ENCODE data around the gene TLN1.

- no peak for TF ChIP-seq CEBPB (IDR thresholded peaks at IDR 0.05)
- no peak for TF ChIP-seq RAD21 (conservative IDR thresholded peaks at IDR 0.05 in 1 of 2, IDR thresholded peaks at IDR 0.05 in 1 of 2)
- TF ChIP-seq CTCF (IDR thresholded peaks at IDR 0.05) = no peak
- TF ChIP-seq RFX5 (IDR thresholded peaks at IDR 0.05) = no peak
- no peak for TF ChIP-seq CHD4 (IDR thresholded peaks at IDR 0.05; ENCODE audit: borderline replicate concordance)
- TF ChIP-seq SREBF2 (IDR thresholded peaks at IDR 0.05) = no peak
These were observed 14.6 kb upstream of the TLN1 start for GRCh38 chr9:35746583-35746982.

Data from A549 (cell line).